ENCODE measurements around the gene D2HGDH.

DNA sequence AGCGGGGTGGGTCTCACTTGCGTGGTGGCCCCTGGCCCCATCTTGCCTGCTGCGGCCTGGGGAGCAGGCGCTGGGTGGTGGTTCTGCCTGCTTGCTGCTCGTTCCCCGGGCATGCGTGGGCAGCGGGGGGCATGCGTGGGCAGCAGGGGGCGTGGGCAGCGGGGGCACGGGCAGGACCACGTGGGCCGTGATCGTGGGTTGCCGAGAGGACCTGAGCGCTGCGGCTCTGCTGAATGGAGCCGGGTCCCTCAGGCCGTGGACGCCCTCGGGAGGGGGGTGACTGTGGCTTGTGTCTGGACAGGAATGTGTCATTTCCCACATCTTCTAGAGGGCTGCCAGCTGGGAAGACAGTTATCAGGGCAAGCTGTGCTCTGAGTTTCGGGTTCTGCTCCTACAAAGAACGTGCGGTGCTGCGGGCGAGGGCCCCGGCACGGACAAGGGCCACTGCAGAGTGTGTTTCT, 33.9 kb downstream of the D2HGDH start:
- TF ChIP-seq, protein P1, sequence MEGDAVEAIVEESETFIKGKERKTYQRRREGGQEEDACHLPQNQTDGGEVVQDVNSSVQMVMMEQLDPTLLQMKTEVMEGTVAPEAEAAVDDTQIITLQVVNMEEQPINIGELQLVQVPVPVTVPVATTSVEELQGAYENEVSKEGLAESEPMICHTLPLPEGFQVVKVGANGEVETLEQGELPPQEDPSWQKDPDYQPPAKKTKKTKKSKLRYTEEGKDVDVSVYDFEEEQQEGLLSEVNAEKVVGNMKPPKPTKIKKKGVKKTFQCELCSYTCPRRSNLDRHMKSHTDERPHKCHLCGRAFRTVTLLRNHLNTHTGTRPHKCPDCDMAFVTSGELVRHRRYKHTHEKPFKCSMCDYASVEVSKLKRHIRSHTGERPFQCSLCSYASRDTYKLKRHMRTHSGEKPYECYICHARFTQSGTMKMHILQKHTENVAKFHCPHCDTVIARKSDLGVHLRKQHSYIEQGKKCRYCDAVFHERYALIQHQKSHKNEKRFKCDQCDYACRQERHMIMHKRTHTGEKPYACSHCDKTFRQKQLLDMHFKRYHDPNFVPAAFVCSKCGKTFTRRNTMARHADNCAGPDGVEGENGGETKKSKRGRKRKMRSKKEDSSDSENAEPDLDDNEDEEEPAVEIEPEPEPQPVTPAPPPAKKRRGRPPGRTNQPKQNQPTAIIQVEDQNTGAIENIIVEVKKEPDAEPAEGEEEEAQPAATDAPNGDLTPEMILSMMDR (IDR thresholded peaks at IDR 0.05 in 2 of 3, conservative IDR thresholded peaks at IDR 0.05 in 1 of 3; ENCODE audit: borderline replicate concordance in 1 of 3, insufficient read depth in 1 of 3, low read depth in 2 of 3, low read length in 2 of 3), result no peak
- no peak for TF ChIP-seq POLR2A (IDR thresholded peaks at IDR 0.05; ENCODE audit: borderline replicate concordance, extremely low read depth, insufficient read depth, insufficient read length)
